CD4-positive, alpha-beta T cell treated with Interleukin-17A for 4 hours (primary cell): ENCODE results near the gene TMEM144.
"Not testable (repeated sequence)": the region's sequence is repeated elsewhere in the genome, so short reads cannot be mapped to it uniquely, and the experiment has no call there.

Experiments
- DNase-seq: peaks from one replicate; pipeline ENCODE4 v3.0.0-alpha.2; 2020; ENCODE audit warnings: mixed read lengths

The TMEM144 gene

DNA sequence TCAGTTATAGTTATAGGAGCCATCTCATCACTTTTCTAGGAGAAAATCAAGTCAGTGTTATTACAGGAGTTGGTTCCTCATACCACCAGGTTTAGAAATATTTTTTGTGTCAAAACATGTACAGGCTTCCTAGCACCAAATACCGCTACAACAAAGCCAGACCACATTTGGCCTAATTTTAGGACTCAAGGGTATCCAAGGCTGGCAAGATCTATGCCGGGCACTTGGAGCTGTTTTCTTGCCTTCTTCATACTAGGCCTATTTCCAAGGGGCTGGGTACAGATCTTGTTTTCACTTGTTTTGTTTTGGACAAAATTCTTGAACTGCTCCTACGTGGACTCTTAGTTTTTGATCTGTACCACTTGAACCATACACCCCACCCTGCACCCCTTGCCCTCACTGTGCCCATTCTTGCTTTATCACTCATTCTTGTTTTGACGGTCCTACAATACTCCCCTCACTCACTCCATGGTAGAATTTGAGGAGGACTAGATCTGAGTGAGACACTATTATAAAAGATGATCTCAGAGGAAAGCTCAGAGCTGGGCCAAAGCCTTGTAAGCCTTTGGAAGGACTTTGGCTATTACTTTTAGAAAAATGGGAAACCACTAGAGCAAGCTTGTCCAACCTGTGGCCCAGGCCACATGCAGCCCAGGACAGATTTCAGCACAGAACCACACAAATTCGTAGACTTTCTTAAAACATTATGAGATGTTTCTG lies 17.7 kb upstream of the TMEM144 start:
- DNase-seq: no peak

DNA sequence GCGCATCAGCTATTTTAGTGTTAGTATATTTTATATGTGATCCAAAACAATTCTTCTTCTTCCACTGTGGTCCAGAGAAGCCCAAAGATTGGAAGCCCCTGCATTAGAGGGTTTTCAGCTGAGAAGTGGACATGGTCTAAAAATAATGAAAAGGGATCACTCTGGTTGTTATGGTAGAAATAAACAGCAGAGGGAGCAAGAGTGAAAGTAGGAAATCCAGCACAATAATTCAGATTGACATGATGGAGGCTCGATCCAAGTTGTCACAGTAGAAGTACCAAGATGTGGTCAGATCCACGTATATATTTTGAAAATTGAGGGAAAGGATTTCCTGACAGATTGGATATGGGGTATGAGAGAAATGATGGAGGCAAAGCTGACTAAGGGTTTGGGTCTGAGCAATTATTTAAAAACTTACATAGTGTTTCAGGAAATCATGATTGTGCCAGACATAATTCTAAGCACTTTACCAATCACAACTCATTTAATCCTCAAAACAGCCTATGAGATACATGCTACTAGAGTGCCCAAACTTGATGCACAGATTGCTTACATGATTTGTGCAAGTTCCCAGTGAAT lies 17.0 kb upstream of the TMEM144 start:
- no peak for DNase-seq

DNA sequence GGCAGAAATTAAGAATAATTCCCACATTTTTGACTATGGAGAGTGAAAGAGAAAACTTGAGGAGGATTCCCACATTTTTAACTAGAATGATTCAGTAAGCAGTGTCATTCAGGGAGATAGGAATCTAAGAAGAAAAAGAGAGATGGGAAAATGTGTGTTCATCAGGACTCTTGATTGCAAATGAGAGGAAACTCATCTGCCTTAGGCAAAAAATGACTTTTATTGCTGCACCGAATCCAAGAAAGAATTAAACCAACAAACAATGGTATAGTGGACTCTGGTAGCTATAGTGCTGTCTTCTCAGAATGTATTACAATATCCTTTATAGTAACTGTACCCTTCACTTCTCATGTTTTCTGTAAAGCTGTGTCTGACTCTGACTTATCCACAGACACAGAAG lies 15.0 kb upstream of the TMEM144 start:
- DNase-seq: no peak

DNA sequence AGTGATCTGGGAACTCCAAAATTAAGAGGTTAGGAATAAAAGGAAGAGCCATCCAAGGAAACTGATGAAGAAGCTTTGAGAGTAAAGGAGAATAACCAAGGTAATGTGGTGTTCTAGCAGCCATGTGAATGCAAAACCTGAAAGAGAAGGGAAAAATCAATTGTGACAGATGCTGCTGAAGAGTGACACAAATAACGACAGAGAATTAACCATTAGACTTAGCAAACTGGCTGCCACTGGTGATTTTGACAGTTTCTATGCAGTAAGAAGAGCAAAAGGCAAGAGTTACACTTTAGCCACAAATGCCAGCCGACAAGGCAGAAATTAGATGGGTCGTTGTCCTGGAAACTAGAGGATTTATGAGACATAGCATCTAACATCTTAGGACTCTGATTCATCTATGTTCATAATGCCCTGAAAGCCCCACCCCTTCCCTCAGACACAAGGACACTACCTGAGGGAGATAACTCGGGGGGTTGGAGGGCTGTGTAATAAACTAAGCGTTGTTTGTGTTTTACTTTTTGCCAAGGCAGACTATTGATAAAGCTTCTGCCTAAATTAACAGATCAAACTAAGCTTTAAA lies 13.0 kb upstream of the TMEM144 start:
- DNase-seq: no peak

DNA sequence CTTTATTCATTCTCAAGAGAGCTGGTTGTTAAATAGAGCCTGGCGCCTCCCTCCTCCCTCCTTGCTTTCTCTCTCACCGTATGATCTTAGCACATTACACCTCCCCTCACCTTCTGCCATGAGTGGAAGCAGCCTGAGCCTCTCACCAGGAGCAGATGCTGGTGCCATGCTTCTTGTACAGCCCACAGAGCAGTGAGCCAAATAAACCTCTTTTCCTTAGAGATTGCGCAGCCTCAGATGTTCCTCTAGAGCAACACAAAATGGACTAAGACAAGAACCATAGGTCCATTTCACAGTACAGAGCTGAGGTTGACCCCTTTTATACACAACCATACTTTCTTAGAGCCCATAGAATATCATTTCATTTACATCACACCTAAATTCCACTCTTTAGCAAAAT lies 10.1 kb upstream of the TMEM144 start:
- no peak for DNase-seq

DNA sequence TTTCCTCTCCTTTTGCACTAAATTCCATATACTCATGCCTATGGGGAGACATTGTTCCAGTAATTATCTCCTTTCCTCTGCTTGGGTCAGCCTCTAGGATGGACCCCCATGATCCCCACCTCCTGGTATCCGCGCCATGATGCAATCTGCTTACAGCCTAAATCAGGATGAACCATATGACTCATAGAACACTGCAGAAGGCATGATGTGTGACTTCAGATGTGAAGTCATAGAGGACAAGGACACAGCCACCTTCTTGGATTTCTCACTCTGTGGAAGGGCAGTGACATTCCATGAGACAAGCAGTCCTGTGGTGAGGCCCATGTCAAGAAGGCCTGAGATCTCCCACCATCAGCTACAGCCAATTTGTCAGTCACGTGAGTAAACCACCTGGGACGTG lies 9.0 kb upstream of the TMEM144 start:
- DNase-seq: no peak

DNA sequence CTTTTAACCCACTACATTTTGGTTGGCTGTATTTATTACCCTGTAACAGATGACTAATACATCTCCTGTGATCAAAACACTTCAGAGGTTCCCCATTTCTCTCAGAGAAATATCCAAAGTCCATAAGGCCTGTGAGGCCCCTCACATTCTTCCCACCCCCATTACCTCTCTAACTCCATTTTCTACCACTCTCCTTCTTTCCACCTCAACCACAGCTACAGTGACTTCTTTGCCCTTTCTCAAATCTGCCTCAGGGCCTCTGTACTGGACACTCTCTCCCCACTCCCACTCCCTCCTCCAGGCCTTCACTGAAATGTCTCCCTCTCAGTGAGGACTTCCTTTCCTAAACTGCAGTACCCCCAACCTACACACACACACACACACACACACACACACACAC lies 8.4 kb upstream of the TMEM144 start:
- DNase-seq: no peak

DNA sequence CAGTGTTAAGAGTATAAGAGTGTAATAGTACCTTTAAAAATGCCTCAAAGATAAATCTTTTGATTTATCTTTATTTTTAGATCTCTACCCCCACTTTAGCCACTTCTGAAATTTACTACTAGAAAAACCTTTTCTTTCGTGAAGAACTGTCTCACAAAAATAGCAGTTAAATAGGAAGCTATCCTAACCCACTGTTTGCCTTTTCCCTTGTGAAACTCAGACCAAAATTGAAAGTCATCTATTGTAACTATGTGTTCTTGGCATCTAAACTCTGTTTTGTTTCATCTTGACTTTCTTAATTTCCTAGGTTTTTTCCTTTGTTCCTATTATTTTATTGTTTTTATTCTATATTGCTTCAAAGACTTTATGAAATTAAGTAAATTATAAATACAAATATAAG lies 7.8 kb upstream of the TMEM144 start:
- no peak for DNase-seq

DNA sequence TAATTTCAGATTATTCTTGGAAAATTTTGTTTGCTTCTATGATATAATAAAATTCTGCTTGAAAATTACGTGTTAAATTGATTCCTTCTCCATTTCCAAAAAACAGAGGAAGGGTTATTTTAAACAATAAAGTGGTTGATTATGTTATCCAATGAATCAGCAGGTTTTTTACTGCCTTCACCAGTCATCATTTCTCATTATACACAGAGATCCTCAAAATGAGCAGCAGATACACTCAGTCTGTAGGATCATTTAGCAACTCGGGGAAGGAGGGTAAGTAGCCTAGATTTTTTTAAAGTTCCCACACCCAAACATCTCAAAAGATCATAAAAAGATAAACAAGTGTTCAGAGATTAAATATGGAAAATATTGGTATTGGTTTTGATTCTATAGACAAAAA lies 6.8 kb upstream of the TMEM144 start:
- no peak for DNase-seq

DNA sequence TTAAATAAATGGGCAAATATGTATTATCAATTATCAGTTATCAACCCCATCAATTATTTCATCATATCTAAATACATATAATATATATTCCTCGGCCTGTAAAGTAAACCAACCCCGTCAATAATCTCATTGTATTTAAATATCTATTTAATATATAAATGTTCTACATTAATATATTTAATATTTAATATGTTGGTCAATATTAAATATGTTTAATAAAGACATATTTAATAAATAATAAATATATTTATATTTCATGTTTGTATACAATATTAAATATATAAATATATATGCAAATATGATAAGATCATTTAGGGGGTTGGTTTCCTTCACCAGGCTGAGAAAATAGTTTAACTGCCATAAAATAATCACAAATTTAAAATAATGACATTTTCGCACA lies 6.4 kb upstream of the TMEM144 start:
- no peak for DNase-seq

DNA sequence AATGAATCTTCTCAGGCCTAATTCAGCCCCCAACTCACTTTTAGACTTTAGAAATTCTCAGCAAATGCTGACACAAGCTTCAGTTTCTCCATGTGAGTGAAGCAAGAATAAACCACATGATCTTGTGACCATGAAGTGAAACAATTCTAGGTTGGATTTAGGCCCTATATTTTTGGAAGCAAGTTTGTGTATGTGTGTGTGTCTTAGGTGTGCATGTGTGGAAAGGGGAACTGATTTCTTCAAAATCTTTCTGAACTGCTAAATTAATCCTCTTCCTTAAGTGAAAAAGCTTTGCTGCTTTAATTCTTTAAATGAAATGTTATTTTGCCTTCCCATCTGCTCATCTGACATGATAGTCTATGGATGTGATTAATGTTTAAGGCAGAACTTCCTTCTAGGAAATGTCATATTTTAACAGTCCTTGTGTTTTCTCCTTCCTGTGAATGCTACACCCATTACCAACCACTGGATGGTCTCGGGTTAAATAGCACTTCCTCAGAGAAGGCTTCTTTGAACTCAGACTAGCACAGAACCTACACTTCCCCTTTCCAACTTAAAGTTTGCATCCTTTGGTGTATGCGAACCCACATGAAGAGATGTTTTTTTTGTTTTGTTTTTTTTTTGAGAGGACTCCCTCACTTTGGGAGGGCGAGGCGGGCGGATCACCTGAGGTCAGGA lies 1.2 kb upstream of the TMEM144 start:
- DNase-seq: no peak

DNA sequence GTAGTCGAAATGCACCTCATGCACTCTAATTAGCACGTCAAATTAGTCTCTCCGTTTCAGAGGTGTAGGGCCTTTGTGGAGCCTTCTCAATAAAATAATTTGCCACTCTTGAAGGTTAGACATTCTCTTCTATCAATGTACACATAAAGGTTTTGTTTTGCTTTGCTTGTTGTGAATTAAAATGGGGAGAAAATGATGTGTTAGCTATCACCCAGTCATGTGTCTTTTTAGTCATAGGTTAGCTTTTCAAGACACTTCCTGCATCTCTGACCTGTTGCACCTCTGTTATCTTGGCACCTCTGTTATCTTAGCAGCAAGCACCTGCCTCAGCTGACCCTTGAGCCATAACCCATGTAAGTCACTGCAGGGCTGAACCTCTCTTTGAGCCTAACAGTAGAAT lies 936 bp downstream of the TMEM144 start:
- no peak for DNase-seq

DNA sequence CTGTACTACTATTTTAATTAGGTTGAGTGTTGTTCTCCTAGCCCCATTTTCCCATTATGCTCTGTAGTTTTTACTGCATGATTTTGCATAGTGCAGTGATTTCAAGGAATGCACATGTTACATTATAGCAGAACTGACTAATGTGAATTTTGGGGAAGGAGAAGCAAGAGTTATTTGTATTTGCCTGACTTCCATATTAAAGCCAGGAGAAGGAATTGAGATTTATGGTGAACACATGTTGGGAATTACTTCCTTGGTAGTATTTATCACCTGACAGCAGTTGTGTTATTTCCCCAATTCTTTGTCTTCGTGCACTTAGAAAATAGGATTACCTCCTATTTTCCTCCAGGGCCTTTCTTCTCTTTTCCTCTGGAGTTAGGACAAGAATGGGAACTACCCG lies 3.2 kb downstream of the TMEM144 start:
- no peak for DNase-seq

DNA sequence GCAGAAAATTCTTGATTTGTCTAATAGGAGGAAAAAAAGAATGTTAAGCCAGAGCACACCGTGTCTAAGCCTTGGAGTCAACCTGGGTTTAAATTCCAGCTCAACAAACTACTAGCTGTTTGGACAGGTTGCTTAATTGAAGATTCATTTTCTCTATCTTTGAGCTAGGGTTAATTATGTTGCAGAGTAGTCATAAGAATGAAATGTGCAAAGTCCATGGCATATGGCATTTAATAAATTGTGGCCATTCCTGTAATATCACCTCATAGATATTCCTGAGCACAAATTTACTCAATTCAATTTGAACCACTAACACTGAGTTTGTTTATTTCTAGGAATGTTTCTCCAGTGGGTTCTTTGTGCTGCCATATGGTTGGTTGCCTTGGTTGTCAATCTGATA lies 4.6 kb downstream of the TMEM144 start:
- DNase-seq: no peak

DNA sequence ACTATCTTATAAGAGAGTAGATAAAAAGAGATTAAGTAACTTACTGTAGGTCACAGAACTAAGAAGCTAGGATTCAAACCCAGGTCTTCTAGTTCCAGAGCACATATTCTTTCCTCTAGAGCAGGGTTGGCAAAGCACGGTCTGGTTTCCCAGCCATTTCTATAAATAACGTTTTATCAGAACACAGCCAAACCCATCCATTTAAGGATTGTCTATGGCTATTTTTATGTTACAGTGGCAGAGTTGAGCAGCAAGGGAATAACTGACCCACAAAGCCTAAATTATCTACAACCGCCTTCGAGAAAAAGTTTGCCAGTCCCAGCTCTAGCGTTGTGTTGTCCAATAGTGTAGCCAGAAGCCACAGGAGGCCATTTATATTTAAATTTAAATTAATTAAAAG lies 7.5 kb downstream of the TMEM144 start:
- no peak for DNase-seq

DNA sequence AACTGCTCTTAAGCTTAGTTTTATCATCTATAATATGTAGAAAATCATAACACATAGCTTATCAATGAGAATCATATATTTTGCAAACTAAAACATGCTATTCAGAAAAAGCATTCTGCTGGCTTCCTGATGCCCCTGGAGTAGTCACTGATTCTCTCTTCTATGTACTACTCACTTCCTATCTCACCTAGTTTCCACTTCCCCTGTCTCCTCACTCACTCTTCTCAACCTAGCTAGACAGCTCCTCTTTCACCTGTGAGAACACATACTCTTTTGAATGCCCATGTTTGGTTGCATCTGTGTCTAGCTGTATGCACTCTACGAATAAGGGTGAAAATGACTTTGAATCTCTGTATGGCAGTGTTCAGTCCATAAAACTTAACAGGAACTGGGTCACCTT lies 9.3 kb downstream of the TMEM144 start:
- DNase-seq: no peak

DNA sequence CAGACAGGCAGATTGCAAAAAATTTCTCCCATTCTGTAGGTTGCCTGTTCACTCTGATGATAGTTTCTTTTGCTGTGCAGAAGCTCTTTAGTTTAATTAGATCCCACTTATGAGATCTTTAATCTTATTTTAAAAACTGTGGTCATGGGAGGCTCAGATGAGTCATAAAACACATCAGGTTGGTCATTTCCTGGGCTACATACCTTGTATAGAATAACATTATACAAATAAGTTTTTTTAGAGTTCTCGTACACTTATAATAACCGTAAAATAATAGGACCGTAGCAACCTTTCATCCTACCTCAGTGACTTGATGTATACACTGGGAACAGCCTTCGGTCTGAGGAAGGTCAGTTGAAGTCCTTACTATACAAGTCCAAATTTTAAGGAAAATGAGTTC lies 14.0 kb downstream of the TMEM144 start:
- DNase-seq: not testable (repeated sequence)

DNA sequence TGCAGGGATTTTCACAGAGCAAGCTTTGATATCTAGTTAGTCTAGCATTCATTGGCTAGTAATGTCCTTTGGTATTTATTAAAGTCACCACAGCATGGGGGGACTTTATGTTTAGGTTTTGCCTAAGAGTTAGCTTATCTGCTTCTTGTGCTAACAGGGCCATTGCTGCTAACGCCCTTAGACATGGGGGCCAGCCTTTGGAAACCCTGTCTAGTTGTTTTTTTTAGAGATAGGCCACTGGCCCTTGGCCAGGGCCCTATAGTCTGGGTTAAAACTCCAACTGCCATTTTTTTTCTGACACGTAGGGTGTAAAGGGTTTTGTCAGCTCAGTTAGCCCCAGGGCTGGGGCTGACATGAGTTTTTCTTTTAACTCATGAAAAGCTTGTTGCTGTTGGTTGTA lies 14.7 kb downstream of the TMEM144 start:
- DNase-seq: not testable (repeated sequence)

DNA sequence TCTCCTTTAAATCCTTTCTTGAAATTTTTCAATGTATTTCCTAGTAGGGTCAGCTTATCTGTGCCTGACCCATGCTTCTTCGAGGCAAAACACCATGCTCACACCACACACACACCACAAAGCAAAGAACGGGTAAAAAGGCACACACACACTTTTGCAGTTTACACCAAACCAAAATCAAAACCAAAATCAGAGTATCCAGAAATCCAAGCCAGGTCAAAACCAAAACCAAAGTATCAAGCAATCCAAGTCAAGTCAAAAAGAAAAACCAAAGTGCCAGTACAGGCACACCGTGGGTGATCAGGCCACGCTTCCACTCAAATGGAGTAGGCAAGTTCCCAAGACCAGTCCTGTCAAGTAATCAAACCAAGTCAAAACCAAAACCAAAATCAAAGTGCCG lies 17.6 kb downstream of the TMEM144 start:
- not testable (repeated sequence) for DNase-seq

DNA sequence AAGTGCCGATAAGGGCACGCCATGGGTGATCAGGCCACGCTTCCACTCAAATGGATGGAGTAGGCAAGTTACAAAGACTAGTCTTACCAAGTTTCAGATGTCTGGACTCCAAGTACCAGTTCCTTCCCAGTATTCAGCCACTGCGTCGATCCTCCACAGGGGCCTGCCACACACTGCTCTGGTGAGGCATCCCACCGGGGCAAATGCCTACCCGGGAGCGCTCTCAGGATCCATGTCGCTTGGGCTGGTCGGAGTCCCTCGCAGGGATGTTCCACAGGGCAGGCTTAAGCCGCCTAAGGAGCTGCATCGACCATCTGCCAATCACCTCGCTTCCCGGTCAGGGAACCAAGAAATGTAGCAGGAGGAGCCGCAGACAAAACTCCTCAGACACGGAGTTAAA lies 18.1 kb downstream of the TMEM144 start:
- DNase-seq: not testable (repeated sequence)

DNA sequence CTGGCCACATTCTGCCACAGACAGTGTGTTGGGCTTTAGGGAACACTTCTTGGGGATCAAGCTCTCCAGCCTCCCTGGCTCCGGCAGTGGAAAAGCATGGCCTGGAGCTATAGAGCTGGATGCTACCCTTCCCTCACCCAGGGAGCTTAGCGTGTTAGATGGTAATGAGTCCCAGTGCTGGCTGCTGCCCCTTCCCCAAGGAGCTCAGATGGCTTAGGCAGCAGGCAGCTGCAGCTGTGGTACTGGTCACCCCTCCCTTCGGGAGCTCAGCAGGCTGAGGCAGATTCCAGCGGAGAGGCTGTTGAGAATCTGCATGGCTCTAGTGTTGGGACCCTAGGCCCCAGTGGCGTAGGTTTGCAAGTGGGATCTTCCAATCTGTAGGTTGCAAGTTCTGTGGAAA lies 19.5 kb downstream of the TMEM144 start:
- no peak for DNase-seq

DNA sequence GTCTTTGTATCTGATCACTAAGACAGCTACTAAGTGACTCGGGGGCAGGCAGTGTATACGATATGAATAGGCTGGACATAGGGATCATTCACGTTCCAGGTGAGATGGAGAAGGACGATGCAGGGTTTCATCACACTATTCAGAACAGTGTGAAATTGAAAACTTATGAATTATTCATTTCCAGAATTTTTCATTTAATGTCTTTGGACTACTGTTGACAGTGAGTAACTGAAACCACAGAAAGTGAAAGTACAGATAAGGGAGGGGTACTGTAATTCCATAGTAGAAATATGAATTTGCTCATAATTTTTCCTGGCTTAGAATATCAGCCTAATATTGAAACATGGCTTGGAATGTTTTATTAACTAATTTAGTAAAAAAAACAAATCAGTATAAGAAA lies 24.4 kb downstream of the TMEM144 start:
- DNase-seq: no peak

DNA sequence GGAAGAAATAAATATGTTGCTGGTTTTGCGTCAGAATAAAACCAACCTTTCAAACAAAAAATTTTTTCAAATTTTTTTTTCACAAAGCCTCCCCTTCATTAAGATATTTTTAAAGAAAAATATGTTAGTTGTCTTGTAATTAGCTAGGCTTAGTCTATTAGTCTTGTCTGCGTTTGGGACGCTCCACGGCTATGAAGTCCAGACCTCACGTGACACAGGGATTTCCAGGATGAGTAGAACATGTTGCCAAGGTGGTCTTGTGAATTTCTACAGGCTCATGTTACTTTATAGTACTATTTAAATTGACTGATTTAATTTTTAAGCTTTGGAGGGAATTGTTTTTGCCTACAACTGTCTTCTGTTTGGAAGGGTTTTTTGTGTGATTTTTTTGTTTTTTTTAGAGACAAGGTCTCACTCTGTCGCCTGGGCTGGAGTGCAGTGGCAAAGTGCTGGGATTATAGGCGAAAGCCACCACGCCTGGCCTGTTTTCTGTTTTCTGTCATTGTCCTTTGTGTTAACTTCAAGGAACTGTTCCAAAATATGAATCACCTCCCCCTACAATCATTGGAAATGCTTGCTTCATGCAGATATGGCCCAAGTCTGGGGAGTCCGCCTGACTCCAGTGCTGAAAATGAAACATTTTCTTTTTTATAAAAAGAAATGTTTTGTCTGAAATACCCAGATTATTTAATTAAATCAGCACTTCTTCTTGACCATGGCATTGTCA lies 26.2 kb downstream of the TMEM144 start:
- no peak for DNase-seq

DNA sequence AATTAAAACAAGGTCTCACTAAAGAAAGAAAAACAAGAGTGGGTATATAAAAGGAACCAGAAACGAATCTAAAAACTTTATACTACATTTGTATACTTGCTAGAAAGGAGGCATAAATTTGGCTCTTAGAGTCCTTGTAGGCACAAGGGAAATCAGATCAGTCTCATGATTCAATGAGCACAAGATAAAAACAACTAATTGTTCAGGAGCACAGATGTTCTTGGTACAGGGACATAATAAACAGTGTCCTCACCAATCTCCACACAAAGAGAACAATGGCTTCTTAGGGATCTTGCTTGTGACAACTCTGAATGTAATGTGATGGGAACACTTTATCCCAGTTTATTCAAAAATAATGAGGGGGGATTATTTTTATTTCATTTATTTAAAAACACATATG lies 28.3 kb downstream of the TMEM144 start:
- DNase-seq: no peak
